ENCODE results near the gene SLC47A2. TPM values are rescaled to one million over a fixed set of nuclear protein-coding genes. Genes with fewer than 3 reads are reported as not detected.

SLC47A2 gene, protein sequence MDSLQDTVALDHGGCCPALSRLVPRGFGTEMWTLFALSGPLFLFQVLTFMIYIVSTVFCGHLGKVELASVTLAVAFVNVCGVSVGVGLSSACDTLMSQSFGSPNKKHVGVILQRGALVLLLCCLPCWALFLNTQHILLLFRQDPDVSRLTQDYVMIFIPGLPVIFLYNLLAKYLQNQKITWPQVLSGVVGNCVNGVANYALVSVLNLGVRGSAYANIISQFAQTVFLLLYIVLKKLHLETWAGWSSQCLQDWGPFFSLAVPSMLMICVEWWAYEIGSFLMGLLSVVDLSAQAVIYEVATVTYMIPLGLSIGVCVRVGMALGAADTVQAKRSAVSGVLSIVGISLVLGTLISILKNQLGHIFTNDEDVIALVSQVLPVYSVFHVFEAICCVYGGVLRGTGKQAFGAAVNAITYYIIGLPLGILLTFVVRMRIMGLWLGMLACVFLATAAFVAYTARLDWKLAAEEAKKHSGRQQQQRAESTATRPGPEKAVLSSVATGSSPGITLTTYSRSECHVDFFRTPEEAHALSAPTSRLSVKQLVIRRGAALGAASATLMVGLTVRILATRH
- total RNA-seq (2016; rRNA removed; fragmentation: Illumina TruSeq; extraction: Trizol) (0.04 TPM in 1 of 2 replicates, not detected in the other), polyA plus RNA-seq (2011; rRNA removed) (not detected in 2 replicates), polyA minus RNA-seq (2011; rRNA and poly(A)+ RNA removed; ENCODE audit: low replicate concordance) (0.21 TPM in 1 of 2 replicates, not detected in the other), Bru-seq, nascent RNA (not detected), BruChase-seq, experiment 1, labeled RNA remaining after a 6-hour chase (percentile 3 among the genes with signal in this experiment), BruChase-seq, experiment 2, labeled RNA remaining after a 2-hour chase (percentile 5 among the genes with signal in this experiment)
- total RNA-seq (2016; cell fraction: cytosol; rRNA removed; fragmentation: Illumina TruSeq; extraction: Trizol; ENCODE audit: low read depth), result not detected in 2 replicates
- total RNA-seq (2016; cell fraction: insoluble cytoplasmic fraction; rRNA removed; fragmentation: Illumina TruSeq; extraction: Trizol), result 0.04 TPM in 1 of 2 replicates, not detected in the other
- total RNA-seq (2016; cell fraction: membrane; rRNA removed; fragmentation: Illumina TruSeq; extraction: Trizol), result 0.06 TPM in 1 of 2 replicates, not detected in the other
- 0.25 TPM in 1 of 2 replicates, not detected in the other for total RNA-seq (2016; cell fraction: nucleus; rRNA removed; fragmentation: Illumina TruSeq; extraction: Trizol)
- polyA plus RNA-seq (2011; cell fraction: cytosol; rRNA removed), result not detected in 2 replicates
- polyA plus RNA-seq (2011; cell fraction: nucleus; rRNA removed), result not detected in 2 replicates
- polyA plus RNA-seq (2012), result 0.07 and 0.17 TPM in 2 replicates
- not detected in 2 replicates for polyA plus RNA-seq (2016; cell fraction: cytosol; fragmentation: Illumina TruSeq; extraction: Trizol; ENCODE audit: low read depth)
- not detected in 2 replicates for polyA plus RNA-seq (2016; cell fraction: insoluble cytoplasmic fraction; fragmentation: Illumina TruSeq; extraction: Trizol; ENCODE audit: low read depth)
- not detected in 2 replicates for polyA plus RNA-seq (2016; cell fraction: membrane; fragmentation: Illumina TruSeq; extraction: Trizol; ENCODE audit: low read depth)
- not detected in 2 replicates for polyA plus RNA-seq (2016; cell fraction: nucleus; fragmentation: Illumina TruSeq; extraction: Trizol; ENCODE audit: insufficient read depth, low read depth)
- polyA minus RNA-seq (2011; cell fraction: cytosol; rRNA and poly(A)+ RNA removed), result not detected in 2 replicates
- polyA minus RNA-seq (2011; cell fraction: nucleus; rRNA and poly(A)+ RNA removed), result not detected in 2 replicates
- long read RNA-seq, experiment 1, result 0 reads
- long read RNA-seq, experiment 2, result 0 reads

DNA sequence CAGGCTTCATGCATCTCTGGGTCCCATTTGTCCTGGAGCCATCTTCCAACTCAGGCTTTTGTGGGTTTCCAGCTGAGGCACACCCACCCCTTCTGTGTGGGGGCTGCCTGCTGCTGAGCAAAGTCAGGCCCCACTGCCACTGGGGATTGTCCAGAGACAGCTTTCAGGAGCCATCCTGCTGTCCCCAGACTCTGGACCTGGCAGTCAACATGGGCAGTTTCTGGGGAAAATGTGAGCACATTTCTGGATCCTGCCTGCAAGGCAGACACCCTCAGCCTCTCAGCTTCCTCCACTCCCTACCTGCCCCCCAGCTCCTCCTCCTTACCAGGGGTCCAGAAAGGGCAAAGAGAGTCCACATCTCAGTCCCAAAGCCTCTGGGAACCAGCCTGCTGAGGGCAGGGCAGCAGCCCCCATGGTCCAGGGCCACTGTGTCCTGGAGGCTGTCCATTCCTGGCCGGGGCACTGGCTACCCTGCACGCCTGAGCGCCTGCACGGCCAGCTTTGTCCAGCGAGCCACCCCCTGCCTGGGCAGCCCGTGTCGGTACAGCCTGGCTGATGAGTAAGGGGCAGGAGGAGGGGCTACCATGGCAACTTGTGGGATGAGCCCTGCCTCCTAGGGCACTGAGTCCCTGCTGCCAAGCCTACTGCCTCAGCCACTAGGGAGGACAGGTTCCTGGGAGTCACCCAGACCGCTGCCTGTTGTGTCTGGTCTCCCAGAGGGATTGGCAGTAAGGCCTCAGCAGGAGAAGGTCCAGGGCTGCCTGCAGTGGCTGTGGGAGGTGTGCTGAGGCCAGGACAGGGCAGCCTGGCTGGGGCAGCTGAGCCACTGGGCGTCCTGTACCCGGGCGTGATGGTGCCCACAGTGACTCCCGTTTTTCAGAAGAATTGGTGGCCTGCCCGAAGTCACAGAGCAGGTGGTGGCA is at the start of gene SLC47A2:
TSS of gene SLC47A2 (minus strand) at position 477 of the 923 bp plus-strand sequence. CDS start at position 448, 29 bp downstream.
- no peak within 1 kb of the TSS for H2AFZ ChIP-seq (ENCODE audit: low read length)
- H4K20me1 ChIP-seq (ENCODE audit: insufficient read depth, low read length), result no peaks in the 10 kb centered on the region
- no peak for DNase-seq (ENCODE audit: low spot score)
- peaks cover 64% of the 10 kb centered on the region for H3K4me1 ChIP-seq (ENCODE audit: insufficient read depth, low read length)
- H3K27ac ChIP-seq (ENCODE audit: extremely low read length, insufficient read depth, low read length), result no peak within 1 kb of the TSS
- BruUV-seq (replicated peaks), result no TSS peak
- peak; percentile 16 for TF ChIP-seq XRCC5 (optimal IDR thresholded peaks at IDR 0.05; ENCODE audit: low read length)
- peak; percentile 18; the same call in 1 of the 2 replicates for TF ChIP-seq ZFX (CRISPR knock-in tag; IDR thresholded peaks at IDR 0.05; ENCODE audit: low read depth)
- no peak for TF ChIP-seq MAFG (CRISPR knock-in tag; IDR thresholded peaks at IDR 0.05)
- H3K79me2 ChIP-seq (ENCODE audit: insufficient read depth, low read length), result no peaks in the 10 kb centered on the region
- no peaks in the 10 kb centered on the region for H3K9me3 ChIP-seq (ENCODE audit: low read length)
- ChIA-PET CTCF (ENCODE audit: low intra/inter-chr PET ratio, low total read pairs) (no interaction called here), POLR2A (interaction anchor here (2.2 kb wide), 1 partner anchor 68 kb away, joined by 5 read pairs; the partner anchor contains the start of gene ALDH3A2)
- no peak within 1 kb of the TSS for H3K9ac ChIP-seq (ENCODE audit: insufficient read depth, low read depth, low read length)
- H3K27me3 ChIP-seq (ENCODE audit: control insufficient read depth in 1 of 2, insufficient read depth in 2 of 2, low read length in 2 of 2), result peaks cover 0 to 4% of the 10 kb centered on the region in 2 experiments; a peak in 2 of 5 replicates
- WGBS (ENCODE audit: low lambda C conversion rate), result no CpG with 5 or more reads among the region's 13 CpGs
- in situ Hi-C loops (cut with HindIII; ENCODE audit: extremely low pct_ligation_motif_present, low pct_unique_long_range_greater_than_20kb), result loop anchor here (25.0 kb wide), 1 partner anchor 204 kb away; no protein-coding TSS in a partner anchor
- intact Hi-C loops (cut with micrococcal nuclease; ENCODE audit: unreplicated experiment), result loop anchor here (5.0 kb wide), 2 partner anchors 44 to 46 kb away; no protein-coding TSS in a partner anchor
- no peak within 1 kb of the TSS for H3K4me2 ChIP-seq (ENCODE audit: low read depth, low read length)
- H3K4me3 ChIP-seq (replicated peaks in 1 of 3; ENCODE audit: insufficient read depth in 1 of 3, low read depth in 2 of 3, low read length in 3 of 3), result no peak within 1 kb of the TSS; a peak in 1 of 6 replicates
- ATAC-seq, result peak; percentile 33
- FAIRE-seq, result no peak
- no peaks in the 10 kb centered on the region for H3K36me3 ChIP-seq (replicated peaks in 1 of 2; ENCODE audit: control insufficient read depth in 1 of 2, insufficient read depth in 2 of 2, low read length in 2 of 2)
